Liver (tissue), 3 donors: ENCODE results near the gene NXPE1.

Experiments
- GABPA ChIP-seq, 2 donors: IDR thresholded peaks in 1 of 2; conservative IDR thresholded peaks in 1 of 2; 2 replicates each; pipeline ENCODE4 v1.6.1; 2016; ENCODE audit warnings: antibody characterized with exemption in 2 of 2, mild to moderate bottlenecking in 1 of 2, moderate library complexity in 1 of 2
- HNF4A ChIP-seq, 2 donors: conservative IDR thresholded peaks; 2 replicates each; pipeline ENCODE4 v1.6.1; 2016; ENCODE audit warnings: antibody characterized with exemption in 2 of 2, mild to moderate bottlenecking in 2 of 2
- HNF4G ChIP-seq: IDR thresholded peaks from 2 replicates; pipeline ENCODE4 v1.6.1; 2016; ENCODE audit warnings: antibody characterized with exemption
- NR2F2 ChIP-seq: IDR thresholded peaks from 2 replicates; pipeline ENCODE4 v1.6.1; 2016; ENCODE audit warnings: antibody characterized with exemption
- SP1 ChIP-seq: IDR thresholded peaks from 2 replicates; pipeline ENCODE4 v1.6.1; 2018; ENCODE audit warnings: antibody characterized with exemption, mild to moderate bottlenecking
- TF ChIP-seq, protein P1 (sequence below): fragments of 150-350 bp; IDR thresholded peaks from 2 replicates; pipeline ENCODE4 v1.5.1; 2017; ENCODE audit warnings: improper control_type of control experiment, low read depth, low read length; ENCODE audit not compliant: missing input control
- TF ChIP-seq, protein P2 (sequence below): IDR thresholded peaks from 2 replicates; pipeline ENCODE4 v1.6.1; 2016; ENCODE audit warnings: antibody characterized with exemption
- donor health status: healthy.
- donor health status: healthy.

- TF ChIP-seq, protein P1, sequence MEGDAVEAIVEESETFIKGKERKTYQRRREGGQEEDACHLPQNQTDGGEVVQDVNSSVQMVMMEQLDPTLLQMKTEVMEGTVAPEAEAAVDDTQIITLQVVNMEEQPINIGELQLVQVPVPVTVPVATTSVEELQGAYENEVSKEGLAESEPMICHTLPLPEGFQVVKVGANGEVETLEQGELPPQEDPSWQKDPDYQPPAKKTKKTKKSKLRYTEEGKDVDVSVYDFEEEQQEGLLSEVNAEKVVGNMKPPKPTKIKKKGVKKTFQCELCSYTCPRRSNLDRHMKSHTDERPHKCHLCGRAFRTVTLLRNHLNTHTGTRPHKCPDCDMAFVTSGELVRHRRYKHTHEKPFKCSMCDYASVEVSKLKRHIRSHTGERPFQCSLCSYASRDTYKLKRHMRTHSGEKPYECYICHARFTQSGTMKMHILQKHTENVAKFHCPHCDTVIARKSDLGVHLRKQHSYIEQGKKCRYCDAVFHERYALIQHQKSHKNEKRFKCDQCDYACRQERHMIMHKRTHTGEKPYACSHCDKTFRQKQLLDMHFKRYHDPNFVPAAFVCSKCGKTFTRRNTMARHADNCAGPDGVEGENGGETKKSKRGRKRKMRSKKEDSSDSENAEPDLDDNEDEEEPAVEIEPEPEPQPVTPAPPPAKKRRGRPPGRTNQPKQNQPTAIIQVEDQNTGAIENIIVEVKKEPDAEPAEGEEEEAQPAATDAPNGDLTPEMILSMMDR = no peak
- TF ChIP-seq SP1 (no peak), HNF4A (conservative IDR thresholded peaks at IDR 0.05) (no peak), HNF4G (no peak), GABPA (IDR thresholded peaks at IDR 0.05 in 1 of 2, conservative IDR thresholded peaks at IDR 0.05 in 1 of 2) (no peak), NR2F2 (no peak)
- TF ChIP-seq, protein P2, sequence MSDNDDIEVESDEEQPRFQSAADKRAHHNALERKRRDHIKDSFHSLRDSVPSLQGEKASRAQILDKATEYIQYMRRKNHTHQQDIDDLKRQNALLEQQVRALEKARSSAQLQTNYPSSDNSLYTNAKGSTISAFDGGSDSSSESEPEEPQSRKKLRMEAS = no peak
These were observed 27.8 kb upstream of the NXPE1 start for GRCh38 chr11:114587398-114587953.
